CD4-positive, alpha-beta T cell (primary cell): ENCODE results near the gene PHAX. TPM values are rescaled to one million over a fixed set of nuclear protein-coding genes. Genes with fewer than 3 reads are reported as not detected.
"Not testable (repeated sequence)": the region's sequence is repeated elsewhere in the genome, so short reads cannot be mapped to it uniquely, and the experiment has no call there.

Experiments
- ATAC-seq: fragments of 200-7000 bp; cut with Tn5 transposase; one replicate; pipeline ENCODE4 v1.10.0; 2022; ENCODE audit warnings: mild to moderate bottlenecking; ENCODE audit not compliant: poor library complexity
- CTCF ChIA-PET: fragments of 350-600 bp; sonication (Branson Sonifier 250); formaldehyde crosslinking; loops from one replicate; lab custom pipeline; 2021; ENCODE audit warnings: antibody characterized with exemption, inconsistent platforms; lab: Charles Lee
- POLR2A ChIA-PET: fragments of 350-600 bp; sonication (Branson Sonifier 250); formaldehyde crosslinking; loops from one replicate; lab custom pipeline; 2021; ENCODE audit warnings: antibody characterized with exemption, inconsistent platforms; lab: Charles Lee
- DNase-seq, 14 experiments: peaks; one replicate each; pipeline ENCODE4 v3.0.0-alpha.2; 2013 to 2020; ENCODE audit warnings: mixed read lengths in 2 of 14
- H3K27ac ChIP-seq, 2 donors: one replicate each; pipeline versions ENCODE4 v1.5.1 to v1.7.0; 2013; ENCODE audit warnings: low read length in 2 of 2, low read depth in 1 of 2, mild to moderate bottlenecking in 1 of 2
- H3K27me3 ChIP-seq, 2 experiments: 1 replicate in 1 of 2; 2 replicates in 1 of 2; pipeline versions ENCODE4 v1.6.1 to v1.7.0; 2013; ENCODE audit warnings: low read length in 2 of 2, control low read depth in 1 of 2, mild to moderate bottlenecking in 1 of 2, moderate library complexity in 1 of 2; ENCODE audit not compliant: insufficient read depth in 2 of 2, control insufficient read depth in 1 of 2
- H3K36me3 ChIP-seq: one replicate; pipeline ENCODE4 v1.6.1; 2013; ENCODE audit warnings: low read length, control low read depth; ENCODE audit not compliant: insufficient read depth
- H3K4me1 ChIP-seq: one replicate; pipeline ENCODE4 v1.6.1; 2013; ENCODE audit warnings: low read length, control low read depth; ENCODE audit not compliant: insufficient read depth
- H3K4me3 ChIP-seq: one replicate; pipeline ENCODE4 v1.5.1; 2013; ENCODE audit warnings: mild to moderate bottlenecking, low read length, moderate library complexity
- H3K9me3 ChIP-seq, 2 experiments: 1 replicate in 1 of 2; 2 replicates in 1 of 2; pipeline versions ENCODE4 v1.6.1 to v1.7.0; 2013; ENCODE audit warnings: low read length in 2 of 2, mild to moderate bottlenecking in 2 of 2, control low read depth in 1 of 2, moderate library complexity in 1 of 2; ENCODE audit not compliant: control insufficient read depth in 1 of 2, insufficient read depth in 1 of 2
- H3K27ac Mint-ChIP-seq: one replicate; pipeline ENCODE4 v1.8.0; 2020; ENCODE audit warnings: mixed read lengths
- H3K27me3 Mint-ChIP-seq: one replicate; pipeline ENCODE4 v1.8.0; 2021; ENCODE audit warnings: mixed read lengths
- H3K36me3 Mint-ChIP-seq: one replicate; pipeline ENCODE4 v1.8.0; 2021; ENCODE audit warnings: low read depth, mixed read lengths
- H3K4me1 Mint-ChIP-seq: one replicate; pipeline ENCODE4 v1.8.0; 2021; ENCODE audit warnings: low read depth, mixed read lengths
- H3K4me3 Mint-ChIP-seq: one replicate; pipeline ENCODE4 v1.8.0; 2020; ENCODE audit warnings: mild to moderate bottlenecking, mixed read lengths
- H3K9me3 Mint-ChIP-seq: one replicate; pipeline ENCODE4 v1.8.0; 2020; ENCODE audit warnings: mixed read lengths
- CTCF ChIP-seq: fragments of 200-600 bp; IDR thresholded peaks from one replicate; pipeline ENCODE4 v1.8.0; 2022; ENCODE audit warnings: antibody characterized with exemption, mild to moderate bottlenecking
- intact Hi-C, 2 experiments: fragments of 100-400 bp; cut with DNase I in 1 of 2; cut with micrococcal nuclease in 1 of 2; formaldehyde crosslinking; loops; one replicate each; pipeline versions ENCODE4 v1.15.1 to v1.9.0; 2023 to 2025; cut with DNase I, micrococcal nuclease
- polyA plus RNA-seq, 2 donors: library from polyadenylated mRNA; unstranded; fragments of 120-200 nt; gene quantifications; one replicate each; pipeline ENCODE4 v1.2.1, GENCODE V29; 2013
- total RNA-seq, 174 experiments: library from RNA in 2 of 174; stranded (reverse) in 2 of 174; gene quantifications; one replicate each; pipeline ENCODE4 v1.2.3 and lab custom pipeline; 2021 to 2026

The PHAX gene, protein sequence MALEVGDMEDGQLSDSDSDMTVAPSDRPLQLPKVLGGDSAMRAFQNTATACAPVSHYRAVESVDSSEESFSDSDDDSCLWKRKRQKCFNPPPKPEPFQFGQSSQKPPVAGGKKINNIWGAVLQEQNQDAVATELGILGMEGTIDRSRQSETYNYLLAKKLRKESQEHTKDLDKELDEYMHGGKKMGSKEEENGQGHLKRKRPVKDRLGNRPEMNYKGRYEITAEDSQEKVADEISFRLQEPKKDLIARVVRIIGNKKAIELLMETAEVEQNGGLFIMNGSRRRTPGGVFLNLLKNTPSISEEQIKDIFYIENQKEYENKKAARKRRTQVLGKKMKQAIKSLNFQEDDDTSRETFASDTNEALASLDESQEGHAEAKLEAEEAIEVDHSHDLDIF
- total RNA-seq (10 to 100 TPM; 31.2 to 32.9 TPM), total RNA-seq (lab: John Stamatoyannopoulos, UW) (27.7 to 113 (median 59.4) reads per million in 172 experiments)
- 33.4 TPM for polyA plus RNA-seq (2013, experiment 1 of 2)
- 32.5 TPM for polyA plus RNA-seq (2013, experiment 2 of 2)

GRCh38 chr5:126600631-126601511, at the start of gene PHAX:
Gene PHAX, plus strand, starts transcription at chr5:126600947. Its CDS starts 16 bp downstream, at chr5:126600963.
- Mint-ChIP-seq H3K4me3 (peak within 1 kb of the TSS; percentile 92), H3K36me3 (peaks cover 34% of the 10 kb centered on the region), H3K4me1 (peaks cover 36% of the 10 kb centered on the region), H3K9me3 (no peaks in the 10 kb centered on the region), H3K27ac (peak within 1 kb of the TSS; percentile 79), H3K27me3 (no peaks in the 10 kb centered on the region)
- H3K4me1 ChIP-seq: peaks cover 26% of the 10 kb centered on the region
- H3K36me3 ChIP-seq: peaks cover 26% of the 10 kb centered on the region
- peak; percentile 93 for ATAC-seq
- H3K27ac ChIP-seq: peak within 1 kb of the TSS; percentile 61 to 66
- intact Hi-C loops: loop anchor here (1.0 to 5.0 kb wide), 7 partner anchors 58 to 264 kb away; no protein-coding TSS in a partner anchor
- CTCF ChIA-PET: interaction anchor here (0.7 to 2.2 kb wide), 9 partner anchors 9 to 314 kb away, joined by 3 to 10 read pairs (median 4); no protein-coding TSS in a partner anchor
- DNase-seq: peak; percentile 43 to 88 (median 66)
- no peaks in the 10 kb centered on the region for H3K9me3 ChIP-seq
- H3K27me3 ChIP-seq: no peaks in the 10 kb centered on the region
- POLR2A ChIA-PET: interaction anchor here (2.4 kb wide), 1 partner anchor 177 kb away, joined by 13 read pairs; no protein-coding TSS in a partner anchor
- peak; percentile 69 for TF ChIP-seq CTCF
- peak within 1 kb of the TSS; percentile 82 for H3K4me3 ChIP-seq

- Mint-ChIP-seq H3K4me1 (no peaks in the 10 kb centered on the region), H3K36me3 (no peaks in the 10 kb centered on the region), H3K27ac (no peak overlapping the region), H3K9me3 (no peaks in the 10 kb centered on the region), H3K4me3 (no peak overlapping the region), H3K27me3 (no peaks in the 10 kb centered on the region)
- TF ChIP-seq CTCF: no peak
- POLR2A ChIA-PET: no interaction called here
- CTCF ChIA-PET: no interaction called here
- H3K4me1 ChIP-seq: no peaks in the 10 kb centered on the region
- DNase-seq (no peak), ATAC-seq (no peak)
- H3K4me3 ChIP-seq: no peak overlapping the region
- intact Hi-C loops: no loop called here
- no peak overlapping the region for H3K27ac ChIP-seq
- H3K27me3 ChIP-seq: no peaks in the 10 kb centered on the region
- no peaks in the 10 kb centered on the region for H3K9me3 ChIP-seq
- no peaks in the 10 kb centered on the region for H3K36me3 ChIP-seq
Observed at GRCh38 chr5:126552614-126553013, 48.1 kb upstream of the PHAX start.

GRCh38 chr5:126555101-126555500, 45.6 kb upstream of the PHAX start:
- H3K27me3 ChIP-seq, POLR2A ChIA-PET, H3K9me3 Mint-ChIP-seq, H3K27ac ChIP-seq, DNase-seq, H3K27me3 Mint-ChIP-seq, H3K36me3 ChIP-seq, H3K4me3 ChIP-seq, H3K4me1 Mint-ChIP-seq, ATAC-seq, CTCF ChIA-PET, intact Hi-C loops, H3K27ac Mint-ChIP-seq, H3K4me3 Mint-ChIP-seq, H3K9me3 ChIP-seq, H3K36me3 Mint-ChIP-seq, H3K4me1 ChIP-seq: not testable (repeated sequence)
